HepG2 (cell line): Measurements from ENCODE around the gene GRM2. TPM values are rescaled to one million over a fixed set of nuclear protein-coding genes. Genes with fewer than 3 reads are reported as not detected.

ENCODE experiments used
- BRD4 ChIP-seq: sonication (generic); formaldehyde crosslinking; IDR thresholded peaks from 2 replicates; pipeline ENCODE4 v1.4.0; 2020; ENCODE audit warnings: missing genetic modification reagents
- ELF3 ChIP-seq: IDR thresholded peaks from 2 replicates; pipeline ENCODE4 v1.6.1; 2016; ENCODE audit warnings: missing genetic modification reagents, missing compliant biosample characterization
- HCFC1 ChIP-seq: fragments of 150-350 bp; IDR thresholded peaks from 2 replicates; pipeline ENCODE4 v1.6.1; 2014; ENCODE audit warnings: low read depth, low read length
- HDAC1 ChIP-seq: sonication (generic); formaldehyde crosslinking; IDR thresholded peaks from 2 replicates; pipeline ENCODE4 v1.5.1; 2020; ENCODE audit warnings: mild to moderate bottlenecking, missing genetic modification reagents
- HNRNPH1 ChIP-seq: fragments of 200-400 bp; formaldehyde crosslinking; optimal IDR thresholded peaks from 2 replicates; pipeline ENCODE3; 2017; ENCODE audit warnings: mild to moderate bottlenecking, low read depth, low read length
- KAT7 ChIP-seq: IDR thresholded peaks from 2 replicates; pipeline ENCODE4 v1.6.1; 2018; ENCODE audit warnings: borderline replicate concordance, missing compliant biosample characterization
- LCORL ChIP-seq, 2 experiments: fragments of 450-650 bp in 1 of 2; sonication (generic) in 1 of 2; formaldehyde crosslinking in 1 of 2; IDR thresholded peaks; 2 replicates each; pipeline versions ENCODE4 v1.5.0 to v1.6.1; 2017 to 2020; ENCODE audit warnings: antibody characterized with exemption in 1 of 2, missing genetic modification reagents in 1 of 2
- MEIS2 ChIP-seq: sonication (generic); formaldehyde crosslinking; IDR thresholded peaks from 2 replicates; pipeline ENCODE4 v1.9.0; 2021; ENCODE audit warnings: mild to moderate bottlenecking, missing genetic modification reagents
- PHF8 ChIP-seq: sonication (generic); formaldehyde crosslinking; IDR thresholded peaks from 2 replicates; pipeline ENCODE4 v1.5.0; 2020; ENCODE audit warnings: missing genetic modification reagents
- TMF1 ChIP-seq: sonication (generic); formaldehyde crosslinking; IDR thresholded peaks from 2 replicates; pipeline ENCODE4 v1.8.1; 2022; ENCODE audit warnings: low read depth, missing genetic modification reagents
- ZC3H13 ChIP-seq: sonication (generic); formaldehyde crosslinking; IDR thresholded peaks from 2 replicates; pipeline ENCODE4 v1.8.1; 2023; ENCODE audit warnings: mild to moderate bottlenecking, missing genetic modification reagents, moderate library complexity
- ZFP36 ChIP-seq: fragments of 150-350 bp; IDR thresholded peaks from 2 replicates; pipeline ENCODE4 v1.6.1; 2018; ENCODE audit warnings: borderline replicate concordance, low read length, low read depth; ENCODE audit not compliant: partially characterized antibody
- ZNF101 ChIP-seq: sonication (generic); formaldehyde crosslinking; IDR thresholded peaks from 2 replicates; pipeline ENCODE4 v1.4.0; 2020; ENCODE audit warnings: mild to moderate bottlenecking, low read depth, missing genetic modification reagents, borderline replicate concordance
- ZNF768 ChIP-seq: sonication (generic); formaldehyde crosslinking; IDR thresholded peaks from 2 replicates; pipeline ENCODE4 v1.4.0; 2020; ENCODE audit warnings: missing genetic modification reagents
- polyA plus RNA-seq, 8 experiments: library from polyadenylated mRNA; depleted of rRNA in 3 of 8; stranded (reverse) in 7 of 8; unstranded in 1 of 8; fragments of >200 nt; fragmentation: Illumina TruSeq in 4 of 8; extraction: Trizol in 4 of 8; gene quantifications; 2 replicates each; pipeline versions ENCODE4 v1.2.1 to v1.2.3, GENCODE V29; 2011 to 2016; ENCODE audit warnings: low read depth in 4 of 8, missing spikeins in 1 of 8, mixed read lengths in 1 of 8; ENCODE audit not compliant: insufficient read depth in 1 of 8
- total RNA-seq, 5 experiments: library from RNA; depleted of rRNA; stranded (reverse); fragments of >200 nt; fragmentation: Illumina TruSeq; extraction: Trizol; gene quantifications; 2 replicates each; pipeline ENCODE4 v1.2.3, GENCODE V29; 2016; ENCODE audit warnings: low read depth in 1 of 5
- TF ChIP-seq, protein P1 (sequence below): sonication (generic); formaldehyde crosslinking; IDR thresholded peaks from 2 replicates; pipeline ENCODE4 v1.4.0; 2020; ENCODE audit warnings: mild to moderate bottlenecking, missing genetic modification reagents
- TF ChIP-seq, protein P2 (sequence below): sonication (generic); formaldehyde crosslinking; IDR thresholded peaks from 2 replicates; pipeline ENCODE4 v1.4.0; 2020; ENCODE audit warnings: mild to moderate bottlenecking, missing genetic modification reagents
- TF ChIP-seq, protein P3 (sequence below), 2 experiments: fragments of 450-650 bp in 1 of 2; sonication (generic) in 1 of 2; formaldehyde crosslinking in 1 of 2; IDR thresholded peaks; 2 replicates each; pipeline versions ENCODE4 v1.6.1 to v1.8.0; 2016 to 2022; ENCODE audit warnings: antibody characterized with exemption in 1 of 2, mild to moderate bottlenecking in 1 of 2, missing genetic modification reagents in 1 of 2
- TF ChIP-seq, protein P4 (sequence below): sonication (generic); formaldehyde crosslinking; IDR thresholded peaks from 2 replicates; pipeline ENCODE4 v1.8.1; 2022; ENCODE audit warnings: mild to moderate bottlenecking, missing genetic modification reagents

Gene GRM2
- total and polyA plus RNA-seq, 2 of the 13 experiments (the other 11 are each of a cell fraction or from before 2014, with no cell fraction given), result 0.04 to 0.07 TPM

DNA sequence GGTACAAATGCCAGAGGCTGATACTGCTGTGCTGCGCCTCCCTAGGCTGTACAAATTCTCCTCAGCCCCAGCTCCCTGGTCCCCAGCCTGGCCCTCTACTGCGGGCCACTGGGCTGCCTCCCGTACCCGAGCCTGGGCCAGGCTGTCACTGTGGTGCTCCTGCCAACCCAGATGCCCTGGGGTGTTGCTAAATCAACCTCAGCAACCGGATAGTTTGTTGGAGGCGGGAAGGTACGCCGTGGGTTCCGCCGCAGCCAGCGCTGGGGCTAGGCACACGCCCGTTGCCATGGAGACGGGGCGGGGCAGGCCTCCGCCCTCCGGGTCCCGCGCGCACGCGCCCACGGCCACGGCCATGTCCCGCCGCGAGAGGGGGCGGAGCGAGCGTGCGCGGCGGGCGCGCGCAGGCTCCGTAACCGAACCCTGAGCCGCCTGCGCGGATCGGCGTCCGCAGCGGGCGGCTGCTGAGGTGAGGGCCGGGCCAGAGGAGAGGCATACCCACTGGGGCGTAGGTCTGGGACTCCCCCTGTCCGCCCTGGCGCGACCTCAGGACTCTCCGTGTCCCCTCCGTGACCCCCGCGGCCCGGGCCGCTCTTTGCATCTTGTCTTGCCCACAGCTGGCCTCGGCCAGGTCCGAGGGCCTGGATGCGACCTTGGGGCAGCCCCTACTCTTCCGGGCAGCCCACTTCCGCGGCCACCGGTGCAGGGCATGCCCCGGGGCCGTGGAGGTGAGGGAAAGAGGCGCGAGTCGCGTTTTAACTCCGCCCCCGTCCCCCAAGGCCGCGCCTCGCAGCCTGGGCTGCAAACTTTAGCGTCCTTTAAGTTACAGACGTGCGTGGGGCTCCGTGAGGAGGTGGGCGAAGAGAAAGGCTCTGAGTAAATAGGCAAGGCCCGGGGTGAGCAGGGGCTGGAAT is 35.8 kb upstream of the GRM2 start, which contains the start of gene TEX264 (continued):
- TF ChIP-seq, protein P1, sequence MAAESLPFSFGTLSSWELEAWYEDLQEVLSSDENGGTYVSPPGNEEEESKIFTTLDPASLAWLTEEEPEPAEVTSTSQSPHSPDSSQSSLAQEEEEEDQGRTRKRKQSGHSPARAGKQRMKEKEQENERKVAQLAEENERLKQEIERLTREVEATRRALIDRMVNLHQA (CRISPR knock-in tag), result no peak
- TF ChIP-seq, protein P2, sequence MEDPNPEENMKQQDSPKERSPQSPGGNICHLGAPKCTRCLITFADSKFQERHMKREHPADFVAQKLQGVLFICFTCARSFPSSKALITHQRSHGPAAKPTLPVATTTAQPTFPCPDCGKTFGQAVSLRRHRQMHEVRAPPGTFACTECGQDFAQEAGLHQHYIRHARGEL (CRISPR knock-in tag), result no peak
- TF ChIP-seq HDAC1 (CRISPR knock-in tag) (peak; percentile 30), ZFP36 (no peak), PHF8 (CRISPR knock-in tag) (peak; percentile 87; the same call in 1 of the 2 replicates), TMF1 (CRISPR knock-in tag) (no peak; the same call in none of the 2 replicates), LCORL (IDR thresholded peaks at IDR 0.05) (no peak), LCORL (CRISPR knock-in tag; IDR thresholded peaks at IDR 0.05) (no peak; the same call in 1 of the 2 replicates), ZC3H13 (CRISPR knock-in tag) (peak; percentile 30; the same call in 1 of the 2 replicates), ZNF768 (peak; percentile 27; the same call in 1 of the 2 replicates), HNRNPH1 (no peak), BRD4 (peak; percentile 45), HCFC1 (no peak), KAT7 (CRISPR knock-in tag) (no peak; the same call in 1 of the 2 replicates), ZNF101 (CRISPR knock-in tag) (no peak), MEIS2 (CRISPR knock-in tag) (peak; percentile 41; the same call in 1 of the 2 replicates), ELF3 (CRISPR knock-in tag) (no peak)
- TF ChIP-seq, protein P3, sequence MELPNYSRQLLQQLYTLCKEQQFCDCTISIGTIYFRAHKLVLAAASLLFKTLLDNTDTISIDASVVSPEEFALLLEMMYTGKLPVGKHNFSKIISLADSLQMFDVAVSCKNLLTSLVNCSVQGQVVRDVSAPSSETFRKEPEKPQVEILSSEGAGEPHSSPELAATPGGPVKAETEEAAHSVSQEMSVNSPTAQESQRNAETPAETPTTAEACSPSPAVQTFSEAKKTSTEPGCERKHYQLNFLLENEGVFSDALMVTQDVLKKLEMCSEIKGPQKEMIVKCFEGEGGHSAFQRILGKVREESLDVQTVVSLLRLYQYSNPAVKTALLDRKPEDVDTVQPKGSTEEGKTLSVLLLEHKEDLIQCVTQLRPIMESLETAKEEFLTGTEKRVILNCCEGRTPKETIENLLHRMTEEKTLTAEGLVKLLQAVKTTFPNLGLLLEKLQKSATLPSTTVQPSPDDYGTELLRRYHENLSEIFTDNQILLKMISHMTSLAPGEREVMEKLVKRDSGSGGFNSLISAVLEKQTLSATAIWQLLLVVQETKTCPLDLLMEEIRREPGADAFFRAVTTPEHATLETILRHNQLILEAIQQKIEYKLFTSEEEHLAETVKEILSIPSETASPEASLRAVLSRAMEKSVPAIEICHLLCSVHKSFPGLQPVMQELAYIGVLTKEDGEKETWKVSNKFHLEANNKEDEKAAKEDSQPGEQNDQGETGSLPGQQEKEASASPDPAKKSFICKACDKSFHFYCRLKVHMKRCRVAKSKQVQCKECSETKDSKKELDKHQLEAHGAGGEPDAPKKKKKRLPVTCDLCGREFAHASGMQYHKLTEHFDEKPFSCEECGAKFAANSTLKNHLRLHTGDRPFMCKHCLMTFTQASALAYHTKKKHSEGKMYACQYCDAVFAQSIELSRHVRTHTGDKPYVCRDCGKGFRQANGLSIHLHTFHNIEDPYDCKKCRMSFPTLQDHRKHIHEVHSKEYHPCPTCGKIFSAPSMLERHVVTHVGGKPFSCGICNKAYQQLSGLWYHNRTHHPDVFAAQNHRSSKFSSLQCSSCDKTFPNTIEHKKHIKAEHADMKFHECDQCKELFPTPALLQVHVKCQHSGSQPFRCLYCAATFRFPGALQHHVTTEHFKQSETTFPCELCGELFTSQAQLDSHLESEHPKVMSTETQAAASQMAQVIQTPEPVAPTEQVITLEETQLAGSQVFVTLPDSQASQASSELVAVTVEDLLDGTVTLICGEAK (IDR thresholded peaks at IDR 0.05), result no peak
- TF ChIP-seq, protein P3 (CRISPR knock-in tag; IDR thresholded peaks at IDR 0.05), result no peak; the same call in none of the 2 replicates
- TF ChIP-seq, protein P4, sequence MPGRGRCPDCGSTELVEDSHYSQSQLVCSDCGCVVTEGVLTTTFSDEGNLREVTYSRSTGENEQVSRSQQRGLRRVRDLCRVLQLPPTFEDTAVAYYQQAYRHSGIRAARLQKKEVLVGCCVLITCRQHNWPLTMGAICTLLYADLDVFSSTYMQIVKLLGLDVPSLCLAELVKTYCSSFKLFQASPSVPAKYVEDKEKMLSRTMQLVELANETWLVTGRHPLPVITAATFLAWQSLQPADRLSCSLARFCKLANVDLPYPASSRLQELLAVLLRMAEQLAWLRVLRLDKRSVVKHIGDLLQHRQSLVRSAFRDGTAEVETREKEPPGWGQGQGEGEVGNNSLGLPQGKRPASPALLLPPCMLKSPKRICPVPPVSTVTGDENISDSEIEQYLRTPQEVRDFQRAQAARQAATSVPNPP (CRISPR knock-in tag), result 0 out of 2 replicates have a peak, but pooled peaks have one; percentile 34
